ENCODE results near the gene E2F4. TPM values are rescaled to one million over a fixed set of nuclear protein-coding genes. Genes with fewer than 3 reads are reported as not detected.

Gene E2F4
- total and polyA plus RNA-seq, 4 donors, result 16.7 to 53.5 (median 40.7) TPM

- Histone ChIP-seq H3K4me1 (ENCODE audit: control insufficient read depth, insufficient read depth, low read length) (no peaks in the 10 kb centered on the region), H3K36me3 (ENCODE audit: control insufficient read depth, insufficient read depth, low read length) (peaks cover 84% of the 10 kb centered on the region), H3K27me3 (ENCODE audit: control insufficient read depth, insufficient read depth, low read length) (no peaks in the 10 kb centered on the region), H3K4me3 (ENCODE audit: low read depth, low read length) (no peak overlapping the region), H3K27ac (ENCODE audit: low read depth, low read length) (no peak overlapping the region), H3K9me3 (ENCODE audit: control insufficient read depth, insufficient read depth, low read length) (no peaks in the 10 kb centered on the region)
- WGBS (ENCODE audit: insufficient coverage), result 78% methylated on average over 20 of the region's 21 CpGs
- DNase-seq (ENCODE audit: low read depth in 4 of 6, low spot score in 6 of 6), result no peak
Observed at GRCh38 chr16:67207249-67208091, 15.5 kb downstream of the E2F4 start.

- no peaks in the 10 kb centered on the region for H3K27me3 ChIP-seq (ENCODE audit: control insufficient read depth, insufficient read depth, low read length)
- H3K36me3 ChIP-seq (ENCODE audit: control insufficient read depth, insufficient read depth, low read length), result peaks cover 80% of the 10 kb centered on the region
- H3K4me3 ChIP-seq (ENCODE audit: low read depth, low read length), result no peak overlapping the region
- no peaks in the 10 kb centered on the region for H3K4me1 ChIP-seq (ENCODE audit: control insufficient read depth, insufficient read depth, low read length)
- DNase-seq (ENCODE audit: low read depth in 4 of 6, low spot score in 6 of 6), result no peak
- H3K27ac ChIP-seq (ENCODE audit: low read depth, low read length), result no peak overlapping the region
- H3K9me3 ChIP-seq (ENCODE audit: control insufficient read depth, insufficient read depth, low read length), result no peaks in the 10 kb centered on the region
- 94% methylated on average over 8 of the region's 11 CpGs for WGBS (ENCODE audit: insufficient coverage)
Observed at GRCh38 chr16:67208154-67208896, 16.4 kb downstream of the E2F4 start.

- H3K27me3 ChIP-seq (ENCODE audit: control insufficient read depth, insufficient read depth, low read length), result no peaks in the 10 kb centered on the region
- no peak overlapping the region for H3K4me3 ChIP-seq (ENCODE audit: low read depth, low read length)
- peaks cover 75% of the 10 kb centered on the region for H3K36me3 ChIP-seq (ENCODE audit: control insufficient read depth, insufficient read depth, low read length)
- DNase-seq (ENCODE audit: low read depth in 4 of 6, low spot score in 6 of 6), result no peak
- no peaks in the 10 kb centered on the region for H3K4me1 ChIP-seq (ENCODE audit: control insufficient read depth, insufficient read depth, low read length)
- 72% methylated on average over 6 of the region's 8 CpGs for WGBS (ENCODE audit: insufficient coverage)
- H3K27ac ChIP-seq (ENCODE audit: low read depth, low read length), result no peak overlapping the region
- no peaks in the 10 kb centered on the region for H3K9me3 ChIP-seq (ENCODE audit: control insufficient read depth, insufficient read depth, low read length)
Observed at GRCh38 chr16:67209565-67209964, 17.6 kb downstream of the E2F4 start.

- H3K9me3 ChIP-seq (ENCODE audit: control insufficient read depth, insufficient read depth, low read length), result no peaks in the 10 kb centered on the region
- no peak overlapping the region for H3K4me3 ChIP-seq (ENCODE audit: low read depth, low read length)
- no peaks in the 10 kb centered on the region for H3K27me3 ChIP-seq (ENCODE audit: control insufficient read depth, insufficient read depth, low read length)
- H3K36me3 ChIP-seq (ENCODE audit: control insufficient read depth, insufficient read depth, low read length), result peaks cover 78% of the 10 kb centered on the region
- H3K27ac ChIP-seq (ENCODE audit: low read depth, low read length), result no peak overlapping the region
- no peak for DNase-seq (ENCODE audit: low read depth in 4 of 6, low spot score in 6 of 6)
- WGBS (ENCODE audit: insufficient coverage), result 81% methylated on average over 25 of the region's 25 CpGs
- no peaks in the 10 kb centered on the region for H3K4me1 ChIP-seq (ENCODE audit: control insufficient read depth, insufficient read depth, low read length)
Observed at GRCh38 chr16:67210069-67210937, 18.3 kb downstream of the E2F4 start.

GRCh38 chr16:67211674-67212073, 19.7 kb downstream of the E2F4 start:
- DNase-seq (ENCODE audit: low read depth in 4 of 6, low spot score in 6 of 6), result no peak
- H3K27me3 ChIP-seq (ENCODE audit: control insufficient read depth, insufficient read depth, low read length), result no peaks in the 10 kb centered on the region
- 81% methylated on average over 7 of the region's 7 CpGs for WGBS (ENCODE audit: insufficient coverage)
- H3K36me3 ChIP-seq (ENCODE audit: control insufficient read depth, insufficient read depth, low read length), result peaks cover 77% of the 10 kb centered on the region
- H3K9me3 ChIP-seq (ENCODE audit: control insufficient read depth, insufficient read depth, low read length), result no peaks in the 10 kb centered on the region
- no peaks in the 10 kb centered on the region for H3K4me1 ChIP-seq (ENCODE audit: control insufficient read depth, insufficient read depth, low read length)
- H3K4me3 ChIP-seq (ENCODE audit: low read depth, low read length), result no peak overlapping the region
- H3K27ac ChIP-seq (ENCODE audit: low read depth, low read length), result no peak overlapping the region

- Histone ChIP-seq H3K4me3 (ENCODE audit: low read depth, low read length) (no peak overlapping the region), H3K27ac (ENCODE audit: low read depth, low read length) (no peak overlapping the region), H3K4me1 (ENCODE audit: control insufficient read depth, insufficient read depth, low read length) (no peaks in the 10 kb centered on the region), H3K36me3 (ENCODE audit: control insufficient read depth, insufficient read depth, low read length) (peaks cover 75% of the 10 kb centered on the region), H3K27me3 (ENCODE audit: control insufficient read depth, insufficient read depth, low read length) (no peaks in the 10 kb centered on the region), H3K9me3 (ENCODE audit: control insufficient read depth, insufficient read depth, low read length) (no peaks in the 10 kb centered on the region)
- DNase-seq (ENCODE audit: low read depth in 4 of 6, low spot score in 6 of 6), result no peak
Observed at GRCh38 chr16:67212766-67213165, 20.8 kb downstream of the E2F4 start.

GRCh38 chr16:67213197-67214019, 21.5 kb downstream of the E2F4 start:
- no peaks in the 10 kb centered on the region for H3K9me3 ChIP-seq (ENCODE audit: control insufficient read depth, insufficient read depth, low read length)
- WGBS (ENCODE audit: insufficient coverage), result 64% methylated on average over 5 of the region's 8 CpGs
- H3K4me3 ChIP-seq (ENCODE audit: low read depth, low read length), result no peak overlapping the region
- H3K27ac ChIP-seq (ENCODE audit: low read depth, low read length), result no peak overlapping the region
- peaks cover 68% of the 10 kb centered on the region for H3K36me3 ChIP-seq (ENCODE audit: control insufficient read depth, insufficient read depth, low read length)
- H3K4me1 ChIP-seq (ENCODE audit: control insufficient read depth, insufficient read depth, low read length), result no peaks in the 10 kb centered on the region
- H3K27me3 ChIP-seq (ENCODE audit: control insufficient read depth, insufficient read depth, low read length), result no peaks in the 10 kb centered on the region
- no peak for DNase-seq (ENCODE audit: low read depth in 4 of 6, low spot score in 6 of 6)

- no peaks in the 10 kb centered on the region for H3K4me1 ChIP-seq (ENCODE audit: control insufficient read depth, insufficient read depth, low read length)
- no peaks in the 10 kb centered on the region for H3K27me3 ChIP-seq (ENCODE audit: control insufficient read depth, insufficient read depth, low read length)
- no peak overlapping the region for H3K4me3 ChIP-seq (ENCODE audit: low read depth, low read length)
- DNase-seq (ENCODE audit: low read depth in 4 of 6, low spot score in 6 of 6), result no peak
- no peak overlapping the region for H3K27ac ChIP-seq (ENCODE audit: low read depth, low read length)
- no peaks in the 10 kb centered on the region for H3K9me3 ChIP-seq (ENCODE audit: control insufficient read depth, insufficient read depth, low read length)
- WGBS (ENCODE audit: insufficient coverage), result 67% methylated on average over 5 of the region's 5 CpGs
- peaks cover 45% of the 10 kb centered on the region for H3K36me3 ChIP-seq (ENCODE audit: control insufficient read depth, insufficient read depth, low read length)
Observed at GRCh38 chr16:67215706-67216105, 23.8 kb downstream of the E2F4 start.

Data from spinal cord (tissue), 10 donors.